NCI-H345 (cell line): ENCODE measurements around the gene BRSK2.
"Not testable (repeated sequence)": the region's sequence is repeated elsewhere in the genome, so short reads cannot be mapped to it uniquely, and the experiment has no call there.

ENCODE experiments used
- DNase-seq: peaks from one replicate; lab custom pipeline; 2025; lab: John Stamatoyannopoulos, UW

BRSK2 gene

GRCh38 chr11:1389932-1390568 lies at the start of gene BRSK2:
TSS of gene BRSK2 (plus strand) at chr11:1389934. CDS start at chr11:1390285, 351 bp downstream.
- no peak for DNase-seq

DNA sequence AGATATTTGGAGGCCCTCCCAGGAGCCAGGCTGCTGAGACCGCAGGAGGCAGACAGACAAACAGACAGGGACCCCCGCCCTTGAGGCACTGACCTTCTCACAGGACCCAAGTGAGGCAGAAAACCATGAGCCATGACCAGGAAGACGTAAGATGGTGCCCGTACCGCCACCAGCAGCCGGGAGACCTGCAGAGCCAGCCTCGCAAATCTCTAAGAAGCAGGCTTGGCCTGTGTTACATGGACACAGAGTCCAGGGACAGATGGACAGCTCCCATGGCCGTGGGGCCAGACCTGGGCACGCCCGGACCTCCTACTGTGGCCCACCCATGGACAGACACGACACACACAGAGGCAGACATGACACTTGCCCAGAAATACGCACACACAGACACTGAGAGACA lies 49.6 kb upstream of the BRSK2 start:
- DNase-seq, result no peak

GRCh38 chr11:1341226-1341625 lies 48.5 kb upstream of the BRSK2 start:
- not testable (repeated sequence) for DNase-seq

DNA sequence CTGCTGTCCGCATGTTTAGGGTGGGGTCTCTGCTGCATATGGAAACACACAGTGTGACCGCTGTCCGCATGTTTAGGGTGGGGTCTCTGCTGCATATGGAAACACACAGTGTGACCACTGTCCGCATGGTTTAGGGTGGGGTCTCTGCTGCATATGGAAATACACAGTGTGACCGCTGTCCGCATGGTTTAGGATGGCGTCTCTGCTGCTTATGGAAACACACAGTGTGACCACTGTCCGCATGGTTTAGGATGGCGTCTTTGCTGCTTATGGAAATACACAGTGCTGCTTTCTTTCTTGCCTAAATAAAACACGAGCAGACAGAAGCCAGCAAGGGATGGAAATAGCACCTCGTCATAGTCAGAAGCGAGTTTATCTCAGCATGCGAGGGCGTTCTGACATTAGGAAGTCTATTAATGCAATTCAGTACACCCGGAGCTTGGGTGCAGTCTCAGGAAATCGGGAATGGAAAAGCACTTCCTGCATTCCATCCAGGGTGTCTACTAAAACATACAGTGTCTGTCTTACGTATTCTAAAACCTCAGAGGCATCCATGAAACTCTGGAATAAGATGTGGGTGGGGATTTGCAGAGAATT lies 47.7 kb upstream of the BRSK2 start:
- no peak for DNase-seq

DNA sequence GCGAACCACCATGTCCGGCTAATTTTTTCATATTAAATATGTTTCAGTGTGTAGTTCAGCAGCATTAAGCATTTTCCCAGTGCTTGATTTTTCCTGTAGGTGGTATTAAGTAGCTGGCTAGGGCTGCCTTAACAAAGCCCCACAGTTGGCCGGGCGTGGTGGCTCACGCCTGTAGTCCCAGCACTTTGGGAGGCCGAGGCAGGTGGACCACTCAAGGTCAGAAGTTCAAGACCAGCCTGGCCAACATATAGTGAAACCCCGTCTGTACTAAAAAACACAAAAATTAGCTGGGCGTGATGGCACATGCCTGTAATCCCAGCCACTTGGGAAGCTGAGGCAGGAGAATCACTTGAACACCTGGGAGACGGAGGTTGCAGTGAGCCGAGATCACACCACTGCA lies 46.8 kb upstream of the BRSK2 start:
- no peak for DNase-seq

DNA sequence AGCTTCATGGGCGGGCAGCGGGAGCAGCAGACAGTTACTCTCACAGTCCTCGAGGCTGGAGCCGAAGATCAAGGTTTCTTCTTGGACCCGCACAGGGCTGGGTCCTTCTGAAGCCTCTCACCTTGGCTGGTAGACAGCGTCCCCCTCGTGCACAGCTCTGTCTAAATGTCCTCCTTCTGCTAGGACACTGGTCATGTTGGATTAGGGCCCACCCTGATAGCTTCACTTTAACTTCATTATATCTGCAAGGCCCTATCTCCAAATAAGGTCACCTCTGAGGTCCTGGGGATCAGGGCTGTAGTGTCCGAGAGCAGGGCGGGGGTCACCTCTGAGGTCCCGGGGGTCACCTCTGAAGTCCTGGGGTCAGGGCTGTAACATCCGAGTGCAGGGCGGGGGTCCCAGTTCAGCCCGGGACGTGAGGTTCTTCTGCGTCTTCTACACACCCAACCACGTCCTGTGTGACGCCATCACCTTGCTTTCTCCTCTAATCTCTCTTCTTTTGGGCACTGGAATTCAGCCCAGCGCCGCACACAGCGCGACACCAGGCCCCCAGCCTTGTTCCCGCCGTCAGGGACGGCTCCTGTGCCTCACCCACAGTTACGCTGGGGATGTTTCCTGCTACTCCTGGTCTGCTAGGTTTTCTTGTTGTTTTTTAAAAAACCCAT lies 46.2 kb upstream of the BRSK2 start:
- DNase-seq, result no peak

DNA sequence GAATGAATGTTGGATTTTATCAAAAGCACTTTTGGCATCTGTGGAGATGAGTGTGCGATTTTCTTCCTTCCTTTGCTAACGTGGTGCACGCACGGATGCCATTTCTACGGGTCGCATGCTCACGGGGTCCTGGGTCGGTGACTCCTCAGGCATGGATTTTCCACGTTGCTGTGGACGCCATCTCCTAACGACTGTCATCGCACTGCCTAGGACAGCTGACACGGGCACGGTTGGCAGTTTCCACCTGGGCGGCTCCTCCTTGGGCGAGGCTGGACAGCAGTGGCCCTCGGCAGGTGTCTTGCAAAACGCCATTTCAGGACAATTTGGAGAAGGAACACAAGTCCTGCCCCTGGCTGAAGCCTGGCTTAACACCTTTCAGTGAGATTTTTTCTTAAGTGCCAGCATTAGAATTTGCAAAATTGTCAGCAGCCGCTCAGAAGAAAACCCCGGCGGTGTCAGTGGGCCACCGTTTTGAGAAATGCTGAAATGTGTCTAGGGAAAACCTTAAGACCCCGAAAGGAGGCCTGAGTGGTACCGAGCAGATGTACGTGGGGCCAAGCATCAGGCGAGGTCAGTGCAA lies 45.6 kb upstream of the BRSK2 start:
- DNase-seq, result no peak

- DNase-seq, result no peak
Observed at GRCh38 chr11:1345737-1346513, 43.8 kb upstream of the BRSK2 start.

GRCh38 chr11:1346669-1347390 lies 42.9 kb upstream of the BRSK2 start:
- DNase-seq, result no peak

- DNase-seq, result not testable (repeated sequence)
Observed at GRCh38 chr11:1347411-1347999, 42.2 kb upstream of the BRSK2 start.

DNA sequence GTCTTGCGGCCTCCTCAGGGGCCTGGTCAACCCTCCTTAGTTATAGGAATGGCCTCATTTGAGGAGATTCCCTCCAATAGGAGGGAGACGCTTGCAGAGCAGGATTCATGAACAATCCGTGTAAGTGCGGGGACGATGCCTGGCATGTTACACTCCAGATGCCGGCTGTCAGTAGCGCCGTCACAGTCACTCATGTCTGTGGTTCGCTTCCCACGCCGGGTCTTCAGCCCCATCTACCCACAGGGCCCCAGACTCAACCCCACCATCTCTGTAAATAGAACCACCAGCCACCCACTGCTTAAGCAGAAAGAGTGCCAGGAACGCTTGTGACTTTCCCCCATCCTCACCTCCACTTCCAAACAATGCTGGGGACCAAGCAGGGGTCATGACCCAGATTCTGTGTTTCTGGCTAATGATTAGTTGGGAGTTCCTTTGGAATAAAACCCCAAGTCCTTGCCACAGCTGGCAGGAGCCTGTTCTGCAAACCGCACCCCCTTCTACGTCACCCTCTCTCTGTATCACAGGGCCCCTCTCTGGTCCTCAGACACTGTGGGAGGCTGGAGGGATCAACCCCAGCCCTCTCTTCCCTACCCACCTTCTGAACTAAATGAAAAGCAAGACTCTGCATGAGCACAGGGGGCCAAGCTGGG lies 41.5 kb upstream of the BRSK2 start:
- DNase-seq, result no peak

- DNase-seq, result no peak
Observed at GRCh38 chr11:1348796-1349326, 40.9 kb upstream of the BRSK2 start.

GRCh38 chr11:1349327-1350041 lies 40.2 kb upstream of the BRSK2 start:
- DNase-seq, result no peak

GRCh38 chr11:1350086-1350725 lies 39.5 kb upstream of the BRSK2 start:
- DNase-seq, result no peak

DNA sequence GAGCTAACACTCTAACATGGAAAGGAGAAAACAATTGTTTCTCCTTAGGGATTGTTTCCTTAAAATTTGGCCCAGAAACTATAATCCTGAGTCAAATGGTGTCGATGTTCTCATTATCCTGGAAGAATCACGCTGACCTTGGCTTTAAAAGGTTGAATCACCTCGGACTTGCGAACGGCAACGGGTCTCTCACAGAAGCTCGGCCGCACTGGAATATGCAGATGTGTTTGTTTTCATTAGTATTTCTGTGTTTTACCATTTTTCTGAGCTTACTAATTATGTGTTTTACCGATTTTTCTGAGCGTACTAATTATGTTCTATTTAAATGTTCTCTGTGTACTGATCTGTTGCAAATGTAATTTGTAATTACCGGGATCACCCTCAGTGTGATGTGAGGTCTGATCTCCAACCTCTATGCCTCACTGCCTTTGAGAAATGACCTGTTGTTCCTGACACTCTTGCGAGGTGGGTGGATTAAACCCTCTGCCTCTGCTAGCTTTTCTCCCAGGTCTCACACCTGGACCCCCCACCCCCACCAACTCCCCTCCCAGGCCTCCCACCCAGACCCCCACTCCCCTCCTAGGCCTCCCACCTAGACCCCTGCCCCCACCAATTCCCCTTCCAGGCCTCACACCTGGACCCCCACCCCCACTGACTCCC lies 38.3 kb upstream of the BRSK2 start:
- DNase-seq, result no peak

GRCh38 chr11:1352696-1353382 lies 36.9 kb upstream of the BRSK2 start:
- DNase-seq, result no peak

- DNase-seq, result no peak
Observed at GRCh38 chr11:1353383-1354124, 36.2 kb upstream of the BRSK2 start.
